ENCODE data around the gene MCM10. TPM values are rescaled to one million over a fixed set of nuclear protein-coding genes. Genes with fewer than 3 reads are reported as not detected.

MCM10 gene
- total and polyA plus RNA-seq, 9 of the 15 experiments (the other 6 are each of a cell fraction or from before 2014, with no cell fraction given) = 10.4 to 68.1 (median 48.0) TPM

GRCh38 chr10:13236638-13237037, 75.3 kb downstream of the MCM10 start:
- Histone ChIP-seq H3K9me1 (ENCODE audit: control insufficient read depth, insufficient read depth, low read length) (no peaks in the 10 kb centered on the region), H3K36me3 (ENCODE audit: control insufficient read depth, insufficient read depth, low read length) (no peaks in the 10 kb centered on the region), H3K4me2 (ENCODE audit: insufficient read depth, low read length) (no peak overlapping the region), H4K20me1 (replicated peaks; ENCODE audit: control insufficient read depth, insufficient read depth, low read length) (no peaks in the 10 kb centered on the region; the same call in 1 of the 2 replicates), H3K4me3 (no peak overlapping the region), H3K27me3 (ENCODE audit: control insufficient read depth in 2 of 2, insufficient read depth in 2 of 2, low read length in 2 of 2) (peaks cover 24 to 58% of the 10 kb centered on the region in 2 experiments), H3K9ac (ENCODE audit: insufficient read depth in 1 of 2, low read depth in 2 of 2, low read length in 2 of 2) (no peak overlapping the region), H2AFZ (ENCODE audit: low read depth, low read length) (no peak overlapping the region), H3K4me1 (replicated peaks in 1 of 2; ENCODE audit: control insufficient read depth in 2 of 2, insufficient read depth in 2 of 2, low read length in 2 of 2) (peaks cover 0 to 4% of the 10 kb centered on the region in 2 experiments; a peak in 2 of 5 replicates), H3K79me2 (ENCODE audit: control insufficient read depth, insufficient read depth, low read length) (no peaks in the 10 kb centered on the region), H3K9me3 (replicated peaks; ENCODE audit: control insufficient read depth, insufficient read depth, low read depth, low read length) (no peaks in the 10 kb centered on the region), H3K27ac (ENCODE audit: extremely low read depth, low read depth, low read length) (no peak overlapping the region)
- WGBS (ENCODE audit: insufficient coverage, low coverage, missing lambda C conversion rate) = 11% methylated on average over 8 of the region's 8 CpGs
- CTCF ChIA-PET (ENCODE audit: low intra/inter-chr PET ratio) = no interaction called here
- no TSS peak for BruUV-seq (replicated peaks)
- POLR2A ChIA-PET = no interaction called here
- DNase-seq (ENCODE audit: extremely low read depth in 1 of 4, low spot score in 3 of 4) (no peak), ATAC-seq (no peak), FAIRE-seq (no peak)
- intact Hi-C loops (cut with micrococcal nuclease) = no loop called here
- TF ChIP-seq ZZZ3 (IDR thresholded peaks at IDR 0.05) (no peak), KDM5B (IDR thresholded peaks at IDR 0.05; ENCODE audit: insufficient replicate concordance, low read depth, low read length) (no peak), DLX4 (CRISPR knock-in tag; IDR thresholded peaks at IDR 0.05) (no peak), KAT2B (IDR thresholded peaks at IDR 0.05; ENCODE audit: low read depth, low read length) (no peak), STAT5B (CRISPR knock-in tag; IDR thresholded peaks at IDR 0.05) (no peak), MXD1 (CRISPR knock-in tag; IDR thresholded peaks at IDR 0.05; ENCODE audit: borderline replicate concordance, poor library complexity, severe bottlenecking) (no peak), PKNOX1 (IDR thresholded peaks at IDR 0.05) (peak; percentile 61), MTF1 (CRISPR knock-in tag; IDR thresholded peaks at IDR 0.05; ENCODE audit: borderline replicate concordance) (no peak), JUNB (CRISPR knock-in tag; conservative IDR thresholded peaks at IDR 0.05) (no peak), MEIS2 (IDR thresholded peaks at IDR 0.05; ENCODE audit: partially characterized antibody) (peak; percentile 29)
- TF ChIP-seq, protein P1, sequence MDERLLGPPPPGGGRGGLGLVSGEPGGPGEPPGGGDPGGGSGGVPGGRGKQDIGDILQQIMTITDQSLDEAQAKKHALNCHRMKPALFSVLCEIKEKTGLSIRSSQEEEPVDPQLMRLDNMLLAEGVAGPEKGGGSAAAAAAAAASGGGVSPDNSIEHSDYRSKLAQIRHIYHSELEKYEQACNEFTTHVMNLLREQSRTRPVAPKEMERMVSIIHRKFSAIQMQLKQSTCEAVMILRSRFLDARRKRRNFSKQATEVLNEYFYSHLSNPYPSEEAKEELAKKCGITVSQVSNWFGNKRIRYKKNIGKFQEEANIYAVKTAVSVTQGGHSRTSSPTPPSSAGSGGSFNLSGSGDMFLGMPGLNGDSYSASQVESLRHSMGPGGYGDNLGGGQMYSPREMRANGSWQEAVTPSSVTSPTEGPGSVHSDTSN (CRISPR knock-in tag; IDR thresholded peaks at IDR 0.05; ENCODE audit: low read depth) = no peak
- TF ChIP-seq, protein P1 (tag; conservative IDR thresholded peaks at IDR 0.05; ENCODE audit: low read depth) = peak; percentile 25; the same call in 1 of the 2 replicates
- in situ Hi-C loops (cut with MboI) = no loop called here

Data from K562 (cell line).